ENCODE measurements around the gene FXYD4. TPM values are rescaled to one million over a fixed set of nuclear protein-coding genes. Genes with fewer than 3 reads are reported as not detected.

The FXYD4 gene
- total RNA-seq, 1 experiment from 2014 or later, result not detected

DNA sequence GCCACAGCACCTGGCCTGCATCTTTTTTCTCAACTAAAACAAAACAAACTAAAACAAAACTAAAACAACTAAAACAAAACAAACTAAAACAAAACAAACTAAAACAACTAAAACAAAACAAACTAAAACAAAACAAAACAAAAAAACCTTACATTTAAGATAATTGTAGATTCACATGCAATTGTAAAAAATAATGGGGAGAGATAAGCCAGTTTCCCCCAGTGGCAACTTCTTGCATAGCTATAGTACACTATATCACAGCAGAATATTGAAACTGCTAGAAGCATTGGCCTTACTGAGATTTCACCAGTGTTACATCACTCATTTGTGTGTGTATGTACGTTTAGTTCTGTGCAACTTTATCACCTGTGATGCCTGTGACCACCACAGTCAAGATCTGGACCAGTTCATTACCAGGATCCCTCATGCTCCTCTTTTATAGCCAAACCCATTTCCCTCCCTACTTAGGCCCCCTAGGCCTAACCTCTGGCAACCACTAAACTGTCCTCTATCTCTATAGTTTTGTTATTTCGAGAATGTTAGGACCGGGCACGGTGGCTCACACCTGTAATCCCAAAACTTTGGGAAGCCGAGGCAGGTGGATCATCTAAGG is 9.3 kb downstream of the FXYD4 start:
- H3K9me2 ChIP-seq (replicated peaks; ENCODE audit: low read length), result no peaks in the 10 kb centered on the region
- H3K27me3 ChIP-seq (ENCODE audit: low read length), result no peaks in the 10 kb centered on the region
- BruUV-seq (replicated peaks), result no TSS peak
- ATAC-seq, result peak; percentile 62
- H3K4me2 ChIP-seq (ENCODE audit: low read length), result no peak overlapping the region
- TF ChIP-seq CTCF (conservative IDR thresholded peaks at IDR 0.05; ENCODE audit: low read depth, low read length) (peak; percentile 43; the same call in 1 of the 2 replicates), EZH2phosphoT487 (IDR thresholded peaks at IDR 0.05; ENCODE audit: borderline replicate concordance, low read length) (no peak), EZH2 (IDR thresholded peaks at IDR 0.05; ENCODE audit: low read length, unreplicated experiment) (no peak)
- H4K20me1 ChIP-seq (ENCODE audit: low read length), result peaks cover 18% of the 10 kb centered on the region
- DNase-seq, result peak; percentile 43
- H3K79me2 ChIP-seq (ENCODE audit: low read length), result no peaks in the 10 kb centered on the region
- H3K9ac ChIP-seq (ENCODE audit: low read length), result no peak overlapping the region
- peaks cover 6% of the 10 kb centered on the region for H3K36me3 ChIP-seq (ENCODE audit: low read depth, low read length)
- ChIA-PET POLR2A (ENCODE audit: unreplicated experiment) (interaction anchor here (0.6 to 0.7 kb wide), 2 partner anchors 89 to 221 kb away, joined by 3 to 8 read pairs; no protein-coding TSS in a partner anchor), CTCF (interaction anchor here (0.7 to 0.8 kb wide), 3 partner anchors 15 to 95 kb away, joined by 4 to 5 read pairs (median 4); no protein-coding TSS in a partner anchor)
- H3F3A ChIP-seq (ENCODE audit: low read length, unreplicated experiment), result peaks cover 4% of the 10 kb centered on the region
- no peak overlapping the region for H3K4me3 ChIP-seq (ENCODE audit: low read length)
- intact Hi-C loops (cut with micrococcal nuclease), result no loop called here
- H3K27ac ChIP-seq (ENCODE audit: low read length), result no peak overlapping the region
- no peaks in the 10 kb centered on the region for H3K4me1 ChIP-seq (ENCODE audit: insufficient read depth, low read length)
- no peak overlapping the region for H2AFZ ChIP-seq (ENCODE audit: low read length)
- H3K9me3 ChIP-seq (ENCODE audit: low read length), result no peaks in the 10 kb centered on the region

GRCh38 chr10:43383204-43383971 is 12.0 kb downstream of the FXYD4 start:
- BruUV-seq (replicated peaks), result no TSS peak
- intact Hi-C loops (cut with micrococcal nuclease), result no loop called here
- Histone ChIP-seq H3K27ac (ENCODE audit: low read length) (no peak overlapping the region), H3K4me2 (ENCODE audit: low read length) (no peak overlapping the region), H3K9me3 (ENCODE audit: low read length) (no peaks in the 10 kb centered on the region), H2AFZ (ENCODE audit: low read length) (no peak overlapping the region), H4K20me1 (ENCODE audit: low read length) (peaks cover 45% of the 10 kb centered on the region), H3K9ac (ENCODE audit: low read length) (no peak overlapping the region), H3F3A (ENCODE audit: low read length, unreplicated experiment) (peaks cover 12% of the 10 kb centered on the region), H3K4me1 (ENCODE audit: insufficient read depth, low read length) (no peaks in the 10 kb centered on the region), H3K36me3 (ENCODE audit: low read depth, low read length) (peaks cover 31% of the 10 kb centered on the region), H3K9me2 (replicated peaks; ENCODE audit: low read length) (no peaks in the 10 kb centered on the region), H3K4me3 (ENCODE audit: low read length) (no peak overlapping the region), H3K27me3 (ENCODE audit: low read length) (no peaks in the 10 kb centered on the region), H3K79me2 (ENCODE audit: low read length) (peaks cover 12% of the 10 kb centered on the region)
- ATAC-seq, result peak; percentile 11
- ChIA-PET CTCF (no interaction called here), POLR2A (ENCODE audit: unreplicated experiment) (no interaction called here)
- no peak for TF ChIP-seq EZH2 (IDR thresholded peaks at IDR 0.05; ENCODE audit: low read length, unreplicated experiment)
- TF ChIP-seq EZH2phosphoT487 (IDR thresholded peaks at IDR 0.05; ENCODE audit: borderline replicate concordance, low read length), result no peak
- no peak for DNase-seq

GRCh38 chr10:43384252-43385221 is 13.1 kb downstream of the FXYD4 start:
- no peak overlapping the region for H3K4me2 ChIP-seq (ENCODE audit: low read length)
- TSS peak; percentile 6 for BruUV-seq (replicated peaks)
- intact Hi-C loops (cut with micrococcal nuclease), result no loop called here
- DNase-seq (peak; percentile 27), ATAC-seq (peak; percentile 27)
- no peak overlapping the region for H3K4me3 ChIP-seq (ENCODE audit: low read length)
- no peak overlapping the region for H3K9ac ChIP-seq (ENCODE audit: low read length)
- no peak overlapping the region for H3K27ac ChIP-seq (ENCODE audit: low read length)
- no peaks in the 10 kb centered on the region for H3K9me3 ChIP-seq (ENCODE audit: low read length)
- H3K9me2 ChIP-seq (replicated peaks; ENCODE audit: low read length), result no peaks in the 10 kb centered on the region
- ChIA-PET POLR2A (ENCODE audit: unreplicated experiment) (no interaction called here), CTCF (no interaction called here)
- peaks cover 23% of the 10 kb centered on the region for H3K79me2 ChIP-seq (ENCODE audit: low read length)
- peaks cover 12% of the 10 kb centered on the region for H3F3A ChIP-seq (ENCODE audit: low read length, unreplicated experiment)
- peaks cover 56% of the 10 kb centered on the region for H4K20me1 ChIP-seq (ENCODE audit: low read length)
- no peak for TF ChIP-seq CTCF (conservative IDR thresholded peaks at IDR 0.05; ENCODE audit: low read depth, low read length)
- no peak for TF ChIP-seq EZH2 (IDR thresholded peaks at IDR 0.05; ENCODE audit: low read length, unreplicated experiment)
- no peaks in the 10 kb centered on the region for H3K27me3 ChIP-seq (ENCODE audit: low read length)
- H3K36me3 ChIP-seq (ENCODE audit: low read depth, low read length), result peaks cover 42% of the 10 kb centered on the region
- H2AFZ ChIP-seq (ENCODE audit: low read length), result no peak overlapping the region
- H3K4me1 ChIP-seq (ENCODE audit: insufficient read depth, low read length), result no peaks in the 10 kb centered on the region
